Thyroid gland (tissue), 4 donors: Measurements from ENCODE around the gene DBET. TPM values are rescaled to one million over a fixed set of nuclear protein-coding genes. Genes with fewer than 3 reads are reported as not detected.
"Not testable (repeated sequence)": the region's sequence is repeated elsewhere in the genome, so short reads cannot be mapped to it uniquely, and the experiment has no call there.

Experiments
- DNase-seq, 2 donors: peaks; one replicate each; pipeline ENCODE4 v3.0.0-alpha.2; 2019
- H3K27ac ChIP-seq, 3 donors: fragments of 200-600 bp; sonication (generic); 1 replicate in 2 of 3; 2 replicates in 1 of 3; pipeline ENCODE4 v1.5.1; 2016 to 2019; ENCODE audit warnings: mild to moderate bottlenecking in 1 of 3, moderate library complexity in 1 of 3
- H3K27me3 ChIP-seq: fragments of 200-600 bp; sonication (generic); one replicate; pipeline ENCODE4 v1.5.1; 2019
- H3K36me3 ChIP-seq, 2 donors: fragments of 200-600 bp; sonication (generic); one replicate each; pipeline ENCODE4 v1.5.1; 2016 to 2019
- H3K4me1 ChIP-seq, 2 donors: fragments of 200-600 bp; sonication (generic); one replicate each; pipeline ENCODE4 v1.5.1; 2017 to 2019
- H3K4me3 ChIP-seq, 3 donors: fragments of 200-600 bp; sonication (generic); replicated peaks in 1 of 3; 1 replicate in 2 of 3; 2 replicates in 1 of 3; pipeline ENCODE4 v1.5.1; 2016; ENCODE audit warnings: mild to moderate bottlenecking in 1 of 3
- H3K9me3 ChIP-seq: fragments of 200-600 bp; sonication (generic); one replicate; pipeline ENCODE4 v1.5.1; 2017
- POLR2A ChIP-seq, 2 donors: fragments of 450-650 bp; IDR thresholded peaks; one replicate each; pipeline ENCODE4 v1.6.1; 2017; ENCODE audit warnings: antibody characterized with exemption in 2 of 2, mild to moderate bottlenecking in 2 of 2, moderate library complexity in 1 of 2
- WGBS, 2 donors: methylation state at CpG; one replicate each; pipeline ENCODE4 v1.1.5; 2017; 5-methylcytosine and 5-hydroxymethylcytosine counted together
- intact Hi-C: fragments of 100-400 bp; cut with DNase I; formaldehyde crosslinking; loops from one replicate; pipeline ENCODE4 v1.15.1; 2023
- total RNA-seq, 4 donors: library from RNA; depleted of rRNA; stranded (reverse); fragments of >200 nt; gene quantifications; one replicate each; pipeline ENCODE4 v1.2.3, GENCODE V29; 2016
- TF ChIP-seq, protein P1 (sequence below), 6 experiments: fragments of 200-600 bp in 3 of 6; fragments of 450-650 bp in 3 of 6; sonication (generic) in 3 of 6; IDR thresholded peaks; one replicate each; pipeline ENCODE4 v1.5.1; 2016 to 2019; ENCODE audit warnings: antibody characterized with exemption in 6 of 6, mild to moderate bottlenecking in 2 of 6, inconsistent platforms in 1 of 6, moderate library complexity in 1 of 6

Gene DBET
- total RNA-seq, 4 donors from 2014 or later, result not detected

DNA sequence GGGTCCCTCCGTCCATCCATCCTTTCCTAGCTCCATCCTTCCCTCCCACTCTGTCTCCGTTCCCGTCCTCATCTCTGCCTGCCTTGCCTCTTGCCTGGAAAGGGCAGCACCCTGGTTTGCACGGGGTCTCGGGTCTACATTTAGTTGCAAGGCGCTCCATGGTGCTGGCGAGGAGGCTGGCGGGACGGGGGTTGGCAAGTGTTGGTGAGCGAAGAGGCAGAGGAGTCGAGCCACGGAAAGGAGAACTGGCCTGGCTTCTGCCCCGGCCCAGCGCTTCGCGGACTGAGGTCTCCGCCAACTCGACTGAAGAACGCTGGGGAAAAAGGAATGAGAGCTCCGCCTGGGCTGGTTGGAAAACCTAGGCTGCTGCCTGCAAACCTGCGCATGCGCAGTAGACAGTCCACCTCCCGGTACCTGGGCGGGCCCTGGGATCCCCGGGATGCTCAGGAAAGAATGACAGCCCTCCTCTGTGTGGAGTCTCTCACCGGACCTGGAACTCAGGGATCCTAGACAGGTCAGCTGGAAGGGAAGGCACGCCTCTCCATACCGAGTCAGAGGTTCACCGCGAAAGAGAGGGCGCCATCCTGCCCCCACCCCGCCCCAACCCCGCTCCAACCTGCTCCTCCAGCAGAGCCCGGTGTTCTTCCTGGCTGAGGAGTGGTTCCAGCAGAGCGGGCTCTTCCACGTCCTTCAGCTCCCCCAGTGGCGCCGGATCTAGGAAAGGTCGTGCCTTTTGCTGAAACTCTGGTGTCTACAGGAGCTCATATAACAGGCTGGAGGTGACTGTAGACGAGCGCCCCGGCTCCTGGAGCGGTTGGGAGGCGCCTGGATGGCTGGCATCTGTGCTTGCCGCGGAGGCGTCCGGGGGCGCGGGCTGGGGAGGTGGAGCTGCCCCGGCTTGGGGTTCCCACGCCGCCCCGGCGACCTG is 43.2 kb upstream of the DBET start:
- WGBS, 2 donors, result 3 to 5% methylated on average over 29 to 42 of the region's 55 CpGs

DNA sequence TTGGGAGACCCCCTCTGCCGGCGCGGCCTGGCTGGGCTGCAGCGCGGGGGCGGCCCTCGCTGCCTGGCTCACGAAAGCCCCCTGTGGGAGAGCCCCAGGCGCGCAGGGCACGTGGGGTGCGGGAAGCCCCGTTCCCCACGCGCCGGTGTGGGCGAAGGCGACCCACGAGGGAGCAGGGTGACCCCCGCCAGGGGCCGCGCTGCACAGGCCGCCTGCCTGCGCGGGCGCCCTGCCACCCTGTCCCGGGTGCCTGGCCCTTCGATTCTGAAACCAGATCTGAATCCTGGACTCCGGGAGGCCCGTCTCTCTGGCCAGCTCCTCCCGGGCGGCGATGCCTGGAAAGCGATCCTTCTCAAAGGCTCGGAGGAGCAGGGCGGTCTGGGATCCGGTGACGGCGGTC is 42.3 kb upstream of the DBET start:
- WGBS, 2 donors, result 50 to 51% methylated on average over 8 to 19 of the region's 39 CpGs
- H3K27me3 ChIP-seq, H3K36me3 ChIP-seq, H3K4me3 ChIP-seq, H3K9me3 ChIP-seq, H3K27ac ChIP-seq, intact Hi-C loops, DNase-seq: not testable (repeated sequence)
- H3K4me1 ChIP-seq, result peaks cover 7 to 12% of the 10 kb centered on the region in 2 donors

More for the DNA sequence above, 43.2 kb upstream of the DBET start:
- Histone ChIP-seq H3K4me3 (no peak overlapping the region), H3K27me3 (peaks cover 6% of the 10 kb centered on the region), H3K4me1 (peaks cover 7 to 12% of the 10 kb centered on the region in 2 donors), H3K36me3 (no peaks in the 10 kb centered on the region), H3K27ac (no peak overlapping the region), H3K9me3 (no peaks in the 10 kb centered on the region)
- intact Hi-C loops, result no loop called here
- DNase-seq, result peak; percentile 74 to 75
- TF ChIP-seq, protein P1, sequence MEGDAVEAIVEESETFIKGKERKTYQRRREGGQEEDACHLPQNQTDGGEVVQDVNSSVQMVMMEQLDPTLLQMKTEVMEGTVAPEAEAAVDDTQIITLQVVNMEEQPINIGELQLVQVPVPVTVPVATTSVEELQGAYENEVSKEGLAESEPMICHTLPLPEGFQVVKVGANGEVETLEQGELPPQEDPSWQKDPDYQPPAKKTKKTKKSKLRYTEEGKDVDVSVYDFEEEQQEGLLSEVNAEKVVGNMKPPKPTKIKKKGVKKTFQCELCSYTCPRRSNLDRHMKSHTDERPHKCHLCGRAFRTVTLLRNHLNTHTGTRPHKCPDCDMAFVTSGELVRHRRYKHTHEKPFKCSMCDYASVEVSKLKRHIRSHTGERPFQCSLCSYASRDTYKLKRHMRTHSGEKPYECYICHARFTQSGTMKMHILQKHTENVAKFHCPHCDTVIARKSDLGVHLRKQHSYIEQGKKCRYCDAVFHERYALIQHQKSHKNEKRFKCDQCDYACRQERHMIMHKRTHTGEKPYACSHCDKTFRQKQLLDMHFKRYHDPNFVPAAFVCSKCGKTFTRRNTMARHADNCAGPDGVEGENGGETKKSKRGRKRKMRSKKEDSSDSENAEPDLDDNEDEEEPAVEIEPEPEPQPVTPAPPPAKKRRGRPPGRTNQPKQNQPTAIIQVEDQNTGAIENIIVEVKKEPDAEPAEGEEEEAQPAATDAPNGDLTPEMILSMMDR (IDR thresholded peaks at IDR 0.05), result no peak
- no peak for TF ChIP-seq POLR2A (IDR thresholded peaks at IDR 0.05)

DNA sequence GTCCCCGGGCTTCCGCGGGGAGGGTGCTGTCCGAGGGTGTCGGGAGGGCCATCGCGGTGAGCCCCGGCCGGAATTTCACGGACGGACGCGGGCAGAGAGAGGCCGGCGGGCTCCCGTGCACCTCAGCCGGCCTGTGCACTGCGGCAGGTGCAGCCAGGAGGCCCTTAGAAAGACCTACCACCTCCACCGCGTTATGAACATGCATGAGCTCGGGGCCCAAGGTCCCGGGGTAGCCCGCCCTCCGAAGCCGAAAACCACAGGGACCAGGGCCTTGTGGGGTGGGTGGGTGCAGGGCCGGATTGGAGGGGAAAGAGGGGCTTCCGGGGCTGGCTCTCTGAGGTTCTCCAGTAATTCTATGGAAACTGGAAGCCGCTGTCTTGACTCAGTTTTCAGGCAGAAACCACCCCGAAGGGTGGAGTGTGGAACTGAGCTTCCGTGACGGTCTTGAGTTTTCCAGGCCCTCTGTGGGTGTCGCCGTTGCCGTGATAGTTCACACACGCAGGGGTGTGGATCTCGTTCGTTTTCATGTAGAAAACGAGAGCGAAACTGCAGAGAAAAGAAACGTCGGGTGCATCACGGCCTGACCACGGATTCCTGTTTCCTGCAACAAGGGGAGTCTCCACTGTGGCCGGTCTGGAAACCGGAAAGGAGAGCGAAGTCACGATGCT is 41.6 kb upstream of the DBET start:
- Histone ChIP-seq H3K4me1 (peaks cover 0 to 12% of the 10 kb centered on the region in 2 donors), H3K4me3 (peak overlapping the region in 1 of 3 donors; percentile 13)
- H3K36me3 ChIP-seq, H3K27me3 ChIP-seq, H3K9me3 ChIP-seq, intact Hi-C loops, DNase-seq, H3K27ac ChIP-seq: not testable (repeated sequence)
- 21 to 40% methylated on average over 28 to 37 of the region's 47 CpGs for WGBS, 2 donors

DNA sequence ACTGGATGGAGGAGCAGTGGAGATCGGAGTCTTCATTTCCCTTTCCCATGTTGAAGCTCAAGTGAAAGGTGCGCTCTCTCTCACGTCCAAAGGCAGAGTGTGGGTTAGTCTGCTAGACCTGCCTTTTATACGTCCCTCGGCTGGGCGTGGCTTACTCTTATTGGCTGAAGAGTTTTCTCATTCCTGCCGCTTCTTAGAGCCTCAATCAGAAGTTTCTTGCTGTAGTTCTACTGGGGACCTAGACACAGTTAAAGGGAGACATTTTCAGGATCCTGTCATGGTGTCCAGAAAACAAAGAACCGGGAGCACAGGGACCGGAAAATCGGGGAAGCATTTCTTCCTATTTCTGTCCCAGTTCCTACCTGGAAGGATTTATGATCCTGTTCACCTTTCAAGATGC is 37.1 kb upstream of the DBET start, which contains the start of gene FRG2:
FRG2 (minus strand) TSS at position 101 of the 400 bp plus-strand sequence; CDS start at position 49, 52 bp downstream.
- H3K27me3 ChIP-seq, H3K4me1 ChIP-seq, H3K36me3 ChIP-seq, H3K4me3 ChIP-seq, DNase-seq, H3K9me3 ChIP-seq, H3K27ac ChIP-seq, intact Hi-C loops: not testable (repeated sequence)
- no CpG with 5 or more reads among the region's 10 CpGs for WGBS, 2 donors

DNA sequence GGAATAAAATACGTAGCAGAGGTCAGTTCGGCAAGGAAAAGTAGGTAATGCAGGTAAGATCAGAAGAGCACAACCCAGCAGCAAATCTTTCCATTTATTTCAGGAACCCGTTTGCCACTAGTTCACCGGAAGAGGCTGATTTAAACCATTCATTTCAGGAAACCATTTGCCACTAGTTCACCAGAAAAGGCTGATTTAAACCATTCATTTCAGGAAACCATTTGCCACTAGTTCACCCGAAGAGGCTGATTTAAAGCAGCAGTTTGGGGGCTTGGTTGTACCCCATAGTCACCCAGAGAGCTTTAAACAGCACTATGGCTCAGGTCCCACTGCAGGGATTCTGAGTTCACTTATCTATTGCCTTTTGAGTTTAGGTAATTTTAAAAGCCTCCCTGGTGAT is 33.0 kb upstream of the DBET start:
- H3K27ac ChIP-seq, H3K27me3 ChIP-seq, H3K9me3 ChIP-seq, H3K36me3 ChIP-seq, H3K4me3 ChIP-seq, H3K4me1 ChIP-seq, DNase-seq, intact Hi-C loops: not testable (repeated sequence)
- 60 to 67% methylated on average over 5 of the region's 5 CpGs for WGBS, 2 donors

DNA sequence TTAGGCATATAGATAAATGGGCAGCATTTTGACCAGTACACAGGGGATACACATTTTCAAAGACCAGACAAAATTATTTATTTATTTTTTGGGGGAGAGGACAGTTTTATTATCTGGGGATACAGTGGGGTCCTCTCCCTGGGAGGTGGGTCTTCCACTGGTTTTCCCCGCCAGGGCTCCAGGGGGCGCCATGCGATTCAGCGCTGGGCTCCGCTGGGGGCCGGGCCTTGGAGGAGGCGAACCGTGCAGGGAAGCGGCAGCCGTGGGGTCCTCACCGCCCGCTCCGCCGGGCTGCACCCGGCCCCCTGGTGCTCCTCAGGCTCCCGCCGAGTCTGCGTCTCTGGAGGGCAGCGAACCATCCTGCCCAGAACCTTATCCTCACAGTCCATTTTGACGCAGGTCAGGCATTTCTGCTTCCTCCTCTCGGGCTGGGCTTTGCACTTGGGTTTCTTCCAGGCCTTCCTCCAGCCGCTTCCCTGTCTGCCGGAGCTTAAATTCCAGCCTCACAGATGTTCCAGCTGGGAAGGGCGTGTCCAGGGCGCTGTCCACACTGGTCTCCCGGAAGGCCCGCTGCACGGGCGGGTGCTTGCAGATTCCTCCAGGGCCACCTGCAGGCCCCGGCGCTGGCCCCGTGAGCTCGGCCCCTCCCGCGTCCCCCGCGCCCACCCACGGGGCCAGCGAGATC is 26.5 kb upstream of the DBET start:
- WGBS, 2 donors, result 12 to 20% methylated on average over 1 to 5 of the region's 39 CpGs
- H3K27ac ChIP-seq, intact Hi-C loops, H3K36me3 ChIP-seq, DNase-seq, H3K27me3 ChIP-seq, H3K4me1 ChIP-seq, H3K4me3 ChIP-seq, H3K9me3 ChIP-seq: not testable (repeated sequence)
- TF ChIP-seq, protein P1 (IDR thresholded peaks at IDR 0.05), result peak in 2 of 6 experiments; percentile 17 to 32

DNA sequence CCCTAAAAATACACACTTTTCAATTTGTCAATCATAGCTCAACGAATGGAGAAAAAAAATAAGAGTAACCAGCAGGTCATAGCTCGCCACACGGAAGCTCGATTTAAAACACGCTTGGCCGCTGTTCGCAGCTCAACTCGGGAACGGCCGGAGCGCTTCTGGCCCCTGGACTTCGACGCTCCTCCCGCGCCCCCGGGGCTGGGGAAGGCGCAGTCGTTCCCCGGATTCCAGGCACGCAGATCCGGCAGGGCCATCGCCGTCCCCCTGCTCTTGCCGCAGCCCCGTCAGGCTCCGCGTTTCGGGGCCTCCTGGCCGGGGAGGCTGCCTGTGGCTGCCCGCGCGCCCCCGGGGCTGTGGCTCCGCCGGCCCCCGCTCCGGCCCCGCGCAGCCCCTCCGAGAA is 23.4 kb upstream of the DBET start:
- H3K4me3 ChIP-seq, H3K9me3 ChIP-seq, H3K4me1 ChIP-seq, intact Hi-C loops, H3K27me3 ChIP-seq, H3K36me3 ChIP-seq, DNase-seq, H3K27ac ChIP-seq: not testable (repeated sequence)
- WGBS, 2 donors, result 33% methylated on average over 21 of the region's 40 CpGs; no CpG with 5 or more reads in 1 of the 2 donors

DNA sequence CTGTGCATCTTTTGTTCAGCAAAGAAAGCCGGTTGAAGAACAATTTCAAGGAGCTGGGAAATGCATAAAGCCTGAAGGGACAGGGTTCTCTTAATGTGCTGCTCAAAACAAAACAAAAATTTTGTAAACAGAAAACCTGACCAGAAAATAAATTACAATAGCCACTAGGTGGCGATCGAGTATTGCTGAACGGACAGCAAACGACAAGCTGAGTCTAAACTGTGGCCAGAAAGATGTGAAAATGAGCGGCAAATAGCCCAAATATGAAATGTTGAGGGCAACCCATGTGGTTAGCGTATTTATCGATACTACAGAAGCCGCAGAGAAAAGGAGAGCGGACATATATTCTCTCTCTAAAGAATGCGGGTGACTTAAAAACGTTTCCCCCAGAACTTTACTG is 16.7 kb upstream of the DBET start:
- intact Hi-C loops, H3K27ac ChIP-seq: not testable (repeated sequence)
- WGBS, 2 donors, result 0 to 7% methylated on average over 1 of the region's 12 CpGs

DNA sequence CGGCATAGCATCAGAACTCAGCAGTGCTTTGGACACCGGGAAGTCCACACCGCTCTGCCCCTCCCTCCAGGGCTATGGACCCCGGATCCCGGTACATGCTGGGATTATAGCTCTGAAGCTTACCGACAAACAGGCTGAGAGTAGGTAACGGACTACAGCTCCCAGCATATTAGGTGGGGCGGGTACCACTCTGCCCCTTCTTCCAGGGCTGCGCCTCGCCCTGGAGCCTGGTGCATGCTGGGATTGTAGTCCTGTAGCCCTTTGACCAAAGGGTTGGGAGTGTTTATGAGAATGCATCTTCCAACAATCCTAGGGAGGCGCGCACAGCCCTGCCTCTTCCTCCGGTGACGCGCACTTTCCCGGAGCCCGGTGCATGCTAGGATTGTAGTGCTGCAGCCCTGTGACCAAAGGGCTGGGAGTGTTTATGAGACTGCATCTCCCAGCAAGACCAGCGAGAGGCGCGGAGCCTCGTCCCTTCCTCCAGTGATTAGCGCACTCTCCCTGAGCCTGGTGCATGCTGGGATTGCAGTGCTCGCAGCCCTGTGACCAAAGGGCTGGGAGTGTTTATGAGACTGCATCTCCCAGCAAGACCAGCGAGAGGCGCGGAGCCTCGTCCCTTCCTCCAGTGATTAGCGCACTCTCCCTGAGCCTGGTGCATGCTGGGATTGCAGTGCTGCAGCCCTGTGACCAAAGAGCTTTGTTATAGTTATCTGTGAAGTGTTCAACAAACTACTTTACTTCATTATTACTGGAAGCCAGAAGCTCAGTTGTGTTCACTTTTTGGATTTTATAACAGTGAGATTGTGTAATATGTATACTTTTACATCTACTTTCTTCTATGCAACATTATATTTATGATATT is 14.7 kb upstream of the DBET start:
- H3K27ac ChIP-seq, H3K9me3 ChIP-seq, H3K27me3 ChIP-seq, H3K36me3 ChIP-seq, H3K4me1 ChIP-seq, DNase-seq, H3K4me3 ChIP-seq, intact Hi-C loops: not testable (repeated sequence)
- WGBS, 2 donors, result 20 to 30% methylated on average over 1 to 2 of the region's 28 CpGs

More for the DNA sequence above, 16.7 kb upstream of the DBET start:
- not testable (repeated sequence) for H3K4me3 ChIP-seq, H3K9me3 ChIP-seq, H3K27me3 ChIP-seq, DNase-seq, H3K36me3 ChIP-seq, H3K4me1 ChIP-seq
